Kidney (tissue), 14 donors: ENCODE data around the gene KCNJ5. TPM values are rescaled to one million over a fixed set of nuclear protein-coding genes. Genes with fewer than 3 reads are reported as not detected.

Experiments used
- DNase-seq, 5 donors: peaks; one replicate each; pipeline ENCODE4 v3.0.0-alpha.2; 2013 to 2020
- FAIRE-seq: peaks from 2 replicates; lab custom pipeline; 2012; peaks lifted over from hg19 to GRCh38; lab: Jason Lieb, UNC
- H3K27ac ChIP-seq, 2 donors: one replicate each; pipeline ENCODE4 v1.7.0; 2013; ENCODE audit warnings: low read depth in 2 of 2, low read length in 2 of 2, inconsistent platforms in 1 of 2
- H3K27me3 ChIP-seq: one replicate; pipeline ENCODE4 v1.7.1; 2013; ENCODE audit warnings: low read length, inconsistent platforms; ENCODE audit not compliant: control insufficient read depth, insufficient read depth
- H3K36me3 ChIP-seq, 3 donors: one replicate each; pipeline versions ENCODE4 v1.7.0 to v1.7.1; 2013; ENCODE audit warnings: low read length in 3 of 3, control low read depth in 1 of 3, inconsistent platforms in 1 of 3; ENCODE audit not compliant: insufficient read depth in 3 of 3, control insufficient read depth in 2 of 3
- H3K4me1 ChIP-seq, 3 donors: one replicate each; pipeline versions ENCODE4 v1.7.0 to v1.7.1; 2013; ENCODE audit warnings: low read length in 3 of 3, inconsistent platforms in 1 of 3, low read depth in 1 of 3; ENCODE audit not compliant: control insufficient read depth in 2 of 3, insufficient read depth in 2 of 3
- H3K4me3 ChIP-seq, 3 donors: one replicate each; pipeline versions ENCODE4 v1.7.0 to v1.8.1; 2013; ENCODE audit warnings: low read length in 3 of 3, control low read depth in 1 of 3, inconsistent platforms in 1 of 3
- H3K9ac ChIP-seq, 3 donors: one replicate each; pipeline versions ENCODE4 v1.7.0 to v1.7.1; 2013; ENCODE audit warnings: low read length in 3 of 3, control low read depth in 1 of 3, inconsistent platforms in 1 of 3
- H3K9me3 ChIP-seq, 3 donors: one replicate each; pipeline versions ENCODE4 v1.7.0 to v1.7.1; 2013; ENCODE audit warnings: low read length in 3 of 3, control low read depth in 1 of 3, inconsistent platforms in 1 of 3; ENCODE audit not compliant: control insufficient read depth in 2 of 3, insufficient read depth in 1 of 3
- intact Hi-C: fragments of 100-400 bp; cut with DNase I; formaldehyde crosslinking; loops from one replicate; pipeline ENCODE4 v1.11.1; 2022
- polyA plus RNA-seq: library from polyadenylated mRNA; stranded (reverse); fragments of 350-450 nt; fragmentation: Illumina TruSeq; extraction: RNeasy Lipid Tissue Mini Kit (QIAGEN cat#74804); gene quantifications from one replicate; pipeline ENCODE4 v1.2.3, GENCODE V29; 2014; ENCODE audit warnings: low read depth, low replicate concordance; ENCODE audit not compliant: insufficient read depth
- total RNA-seq: library from RNA; stranded (reverse); fragmentation: NEBNext Ultra II Directional; extraction: Animal tissue kit (Norgen Biotek cat#: 25700); gene quantifications from one replicate; pipeline ENCODE4 v1.2.1, GENCODE V29; 2021
- TF ChIP-seq, protein P1 (sequence below): IDR thresholded peaks from 3 replicates; pipeline ENCODE4 v1.5.1; 2012; ENCODE audit warnings: mild to moderate bottlenecking, moderate library complexity, borderline replicate concordance; ENCODE audit not compliant: insufficient read depth; ENCODE audit errors: extremely low read depth
- donor health status: control.
- donor health status: control.
- donor health status: control.
- donor health status: control.
- donor health status: control.
- donor health status: DM: yes; HTN: yes; CAD: no.
- donor health status: Normal renal cell carcinoma (clear cell type).

KCNJ5 gene
- total and polyA plus RNA-seq, 2 donors from 2014 or later, result 5.7 to 6.5 TPM

GRCh38 chr11:128886406-128887124, 4.6 kb upstream of the KCNJ5 start:
- H3K27me3 ChIP-seq, result no peaks in the 10 kb centered on the region
- TF ChIP-seq, protein P1, sequence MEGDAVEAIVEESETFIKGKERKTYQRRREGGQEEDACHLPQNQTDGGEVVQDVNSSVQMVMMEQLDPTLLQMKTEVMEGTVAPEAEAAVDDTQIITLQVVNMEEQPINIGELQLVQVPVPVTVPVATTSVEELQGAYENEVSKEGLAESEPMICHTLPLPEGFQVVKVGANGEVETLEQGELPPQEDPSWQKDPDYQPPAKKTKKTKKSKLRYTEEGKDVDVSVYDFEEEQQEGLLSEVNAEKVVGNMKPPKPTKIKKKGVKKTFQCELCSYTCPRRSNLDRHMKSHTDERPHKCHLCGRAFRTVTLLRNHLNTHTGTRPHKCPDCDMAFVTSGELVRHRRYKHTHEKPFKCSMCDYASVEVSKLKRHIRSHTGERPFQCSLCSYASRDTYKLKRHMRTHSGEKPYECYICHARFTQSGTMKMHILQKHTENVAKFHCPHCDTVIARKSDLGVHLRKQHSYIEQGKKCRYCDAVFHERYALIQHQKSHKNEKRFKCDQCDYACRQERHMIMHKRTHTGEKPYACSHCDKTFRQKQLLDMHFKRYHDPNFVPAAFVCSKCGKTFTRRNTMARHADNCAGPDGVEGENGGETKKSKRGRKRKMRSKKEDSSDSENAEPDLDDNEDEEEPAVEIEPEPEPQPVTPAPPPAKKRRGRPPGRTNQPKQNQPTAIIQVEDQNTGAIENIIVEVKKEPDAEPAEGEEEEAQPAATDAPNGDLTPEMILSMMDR, result peak; percentile 8
- H3K4me1 ChIP-seq, result peaks cover 0 to 7% (median 6%) of the 10 kb centered on the region in 3 donors
- H3K9me3 ChIP-seq, result no peaks in the 10 kb centered on the region
- H3K9ac ChIP-seq, result no peak overlapping the region
- H3K27ac ChIP-seq, result no peak overlapping the region
- DNase-seq, result peak in 4 of 5 donors; percentile 61 to 66 (median 64)
- no peak for FAIRE-seq
- intact Hi-C loops, result loop anchor here (5.0 kb wide), 1 partner anchor 71 kb away; no protein-coding TSS in a partner anchor
- H3K36me3 ChIP-seq, result no peaks in the 10 kb centered on the region
- H3K4me3 ChIP-seq, result no peak overlapping the region

GRCh38 chr11:128888034-128888985, 2.8 kb upstream of the KCNJ5 start:
- no peaks in the 10 kb centered on the region for H3K9me3 ChIP-seq
- no peaks in the 10 kb centered on the region for H3K36me3 ChIP-seq
- H3K27ac ChIP-seq, result no peak overlapping the region
- intact Hi-C loops, result loop anchor here (5.0 kb wide), 1 partner anchor 69 kb away; no protein-coding TSS in a partner anchor
- peaks cover 0 to 7% (median 6%) of the 10 kb centered on the region in 3 donors for H3K4me1 ChIP-seq
- TF ChIP-seq, protein P1, result no peak
- DNase-seq, result peak in 1 of 5 donors; percentile 19
- H3K4me3 ChIP-seq, result no peak overlapping the region
- no peaks in the 10 kb centered on the region for H3K27me3 ChIP-seq
- no peak overlapping the region for H3K9ac ChIP-seq
- FAIRE-seq, result no peak

- TF ChIP-seq, protein P1, result no peak
- FAIRE-seq (no peak), DNase-seq (peak in 1 of 5 donors; percentile 45)
- Histone ChIP-seq H3K27ac (no peak overlapping the region), H3K27me3 (no peaks in the 10 kb centered on the region), H3K36me3 (no peaks in the 10 kb centered on the region), H3K4me3 (peak overlapping the region in 1 of 3 donors; percentile 57), H3K4me1 (peaks cover 0 to 10% (median 6%) of the 10 kb centered on the region in 3 donors), H3K9me3 (no peaks in the 10 kb centered on the region), H3K9ac (no peak overlapping the region)
- intact Hi-C loops, result loop anchor here (5.0 kb wide), 1 partner anchor 68 kb away; no protein-coding TSS in a partner anchor
These were observed 1.4 kb upstream of the KCNJ5 start for GRCh38 chr11:128889657-128890213.
